Suppressor macrophage treated with lipopolysaccharide for 4 hours (primary cell): ENCODE results near the gene NEIL1.

Experiments
- DNase-seq: peaks from one replicate; pipeline ENCODE4 v3.0.0-alpha.2; 2020

NEIL1 gene

DNA sequence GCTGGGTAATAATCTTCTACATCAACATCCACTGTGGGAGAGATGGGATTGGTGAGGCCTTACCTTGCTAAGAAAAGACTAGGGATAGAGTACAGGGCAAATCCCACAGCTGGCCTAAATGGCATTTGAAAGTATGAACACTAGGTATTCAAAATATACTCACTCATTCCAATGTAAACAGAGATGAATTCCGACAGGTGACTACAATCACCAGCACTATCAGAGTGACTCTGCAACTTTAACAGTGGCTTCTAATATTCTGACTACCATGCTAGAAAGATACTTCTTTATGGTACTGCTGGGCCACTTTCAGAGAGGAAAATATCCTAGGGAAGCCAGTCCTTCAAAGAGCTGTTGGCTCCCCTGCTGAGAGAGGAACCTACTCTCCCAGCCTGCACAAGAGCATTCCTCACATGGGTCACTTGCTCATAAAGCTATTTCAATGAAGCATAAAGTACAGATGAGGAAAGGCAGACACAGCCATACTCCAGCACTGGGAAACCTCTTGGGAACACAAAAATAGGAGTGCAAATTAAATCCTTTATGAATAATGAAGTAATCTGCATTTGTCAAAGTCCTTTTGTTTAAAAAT lies 43.0 kb downstream of the NEIL1 start:
- DNase-seq = no peak

DNA sequence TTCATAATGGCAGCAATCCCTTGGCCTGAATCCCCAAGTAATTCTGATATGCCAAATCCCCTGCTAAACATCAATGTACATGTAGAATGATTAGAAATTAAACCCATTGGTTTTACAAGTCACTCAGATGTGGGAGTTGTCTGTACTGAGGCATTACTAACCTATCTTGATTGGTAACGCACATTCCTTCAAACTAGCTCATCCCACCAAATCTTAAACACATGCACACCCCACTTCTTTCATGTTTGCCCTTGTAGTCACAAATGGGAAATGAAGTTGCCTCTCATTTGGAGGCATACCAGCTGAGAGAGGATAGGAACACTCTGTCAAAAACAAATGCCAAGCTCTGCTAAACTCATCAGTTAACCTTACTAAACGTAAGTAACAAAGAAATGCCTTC lies 50.7 kb downstream of the NEIL1 start:
- DNase-seq = no peak

DNA sequence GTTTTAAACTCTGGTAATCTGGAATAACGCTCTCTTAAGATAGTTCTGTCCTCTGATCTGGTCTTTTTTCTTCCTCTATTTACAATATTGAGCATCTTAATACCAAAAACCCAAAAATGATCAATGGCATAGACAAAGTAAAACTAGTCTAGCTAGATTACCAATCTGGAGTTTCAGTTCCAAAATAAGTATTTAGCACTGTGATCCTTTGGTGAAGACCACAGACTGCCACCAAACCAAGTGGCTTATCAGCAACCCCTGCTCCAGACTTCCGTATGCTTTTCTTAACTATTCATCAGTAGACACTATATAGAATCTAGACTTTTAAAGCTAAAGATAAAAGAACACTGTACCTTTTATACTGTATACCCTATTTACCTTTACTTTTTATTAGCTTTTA lies 57.1 kb downstream of the NEIL1 start:
- no peak for DNase-seq
